DND-41 (cell line): ENCODE data around the gene MLYCD.

Source experiments
- ATAC-seq: fragments of 200-7000 bp; cut with Tn5 transposase; 3 replicates; pipeline ENCODE4 v1.9.1; 2021; ENCODE audit warnings: low read depth; ENCODE audit not compliant: insufficient read depth
- DNase-seq: peaks from one replicate; pipeline ENCODE4 v3.0.0-alpha.2; 2020
- H2AFZ ChIP-seq: 2 replicates; pipeline ENCODE4 v1.6.0; 2012; ENCODE audit warnings: low read depth, low read length
- H3K27ac ChIP-seq: 2 replicates; pipeline ENCODE4 v1.5.1; 2012; ENCODE audit warnings: low read length, inconsistent platforms
- H3K27me3 ChIP-seq: fragments of 200-600 bp; sonication (generic); 2 replicates; pipeline ENCODE4 v1.6.0; 2012; ENCODE audit warnings: low read length, mild to moderate bottlenecking, inconsistent platforms; ENCODE audit not compliant: insufficient read depth, poor library complexity
- H3K36me3 ChIP-seq: 2 replicates; pipeline ENCODE4 v1.5.1; 2012; ENCODE audit warnings: low read length, inconsistent platforms; ENCODE audit not compliant: insufficient read depth
- H3K4me1 ChIP-seq: 2 replicates; pipeline ENCODE4 v1.5.1; 2012; ENCODE audit warnings: mild to moderate bottlenecking, low read length; ENCODE audit not compliant: insufficient read depth
- H3K4me2 ChIP-seq: 2 replicates; pipeline ENCODE4 v1.6.0; 2012; ENCODE audit warnings: mild to moderate bottlenecking, moderate library complexity, low read length, inconsistent platforms; ENCODE audit not compliant: insufficient read depth
- H3K4me3 ChIP-seq, 2 experiments: fragments of 200-600 bp in 1 of 2; shearing (Covaris generic) in 1 of 2; 2 replicates each; pipeline ENCODE4 v1.5.1; 2012 to 2016; ENCODE audit warnings: inconsistent platforms in 2 of 2, low read length in 2 of 2, mild to moderate bottlenecking in 2 of 2, low read depth in 1 of 2, moderate library complexity in 1 of 2
- H3K79me2 ChIP-seq: 2 replicates; pipeline ENCODE4 v1.6.0; 2012; ENCODE audit warnings: low read length, inconsistent platforms; ENCODE audit not compliant: insufficient read depth
- H3K9ac ChIP-seq: 2 replicates; pipeline ENCODE4 v1.6.0; 2012; ENCODE audit warnings: low read depth, mild to moderate bottlenecking, inconsistent platforms, low read length, moderate library complexity
- H3K9me3 ChIP-seq: 2 replicates; pipeline ENCODE4 v1.5.1; 2012; ENCODE audit warnings: low read length, moderate library complexity, mild to moderate bottlenecking, inconsistent platforms; ENCODE audit not compliant: insufficient read depth, severe bottlenecking
- H4K20me1 ChIP-seq: 2 replicates; pipeline ENCODE4 v1.6.0; 2012; ENCODE audit warnings: low read length; ENCODE audit not compliant: insufficient read depth
- CTCF ChIP-seq: IDR thresholded peaks from 2 replicates; pipeline ENCODE4 v1.5.1; 2012; ENCODE audit warnings: borderline replicate concordance, low read length, moderate library complexity, mild to moderate bottlenecking; ENCODE audit not compliant: poor library complexity, severe bottlenecking; ENCODE audit errors: extremely low read depth
- EZH2 ChIP-seq: IDR thresholded peaks from 3 replicates; pipeline ENCODE4 v1.6.1; 2012; ENCODE audit warnings: borderline replicate concordance, low read depth, mild to moderate bottlenecking, moderate library complexity, low read length, inconsistent platforms; ENCODE audit not compliant: severe bottlenecking

Gene MLYCD

GRCh38 chr16:83964684-83965443 lies 65.9 kb downstream of the MLYCD start:
- no peak overlapping the region for H3K4me3 ChIP-seq
- H3K9ac ChIP-seq = no peak overlapping the region
- no peaks in the 10 kb centered on the region for H3K79me2 ChIP-seq
- H3K4me1 ChIP-seq = no peaks in the 10 kb centered on the region
- H3K27me3 ChIP-seq = no peaks in the 10 kb centered on the region
- TF ChIP-seq CTCF (no peak), EZH2 (no peak)
- H2AFZ ChIP-seq = no peak overlapping the region
- ATAC-seq (no peak), DNase-seq (no peak)
- H3K9me3 ChIP-seq = no peaks in the 10 kb centered on the region
- no peak overlapping the region for H3K4me2 ChIP-seq
- no peak overlapping the region for H3K27ac ChIP-seq
- H3K36me3 ChIP-seq = no peaks in the 10 kb centered on the region
- no peaks in the 10 kb centered on the region; the same call in 1 of the 2 replicates for H4K20me1 ChIP-seq

GRCh38 chr16:83965444-83966152 lies 66.7 kb downstream of the MLYCD start:
- DNase-seq (no peak), ATAC-seq (no peak)
- TF ChIP-seq CTCF (no peak), EZH2 (no peak)
- Histone ChIP-seq H3K36me3 (no peaks in the 10 kb centered on the region), H2AFZ (no peak overlapping the region), H3K27me3 (no peaks in the 10 kb centered on the region), H3K4me1 (no peaks in the 10 kb centered on the region), H3K4me2 (no peak overlapping the region), H3K79me2 (no peaks in the 10 kb centered on the region), H3K9me3 (no peaks in the 10 kb centered on the region), H4K20me1 (no peaks in the 10 kb centered on the region; the same call in 1 of the 2 replicates), H3K27ac (no peak overlapping the region), H3K4me3 (no peak overlapping the region), H3K9ac (no peak overlapping the region)

GRCh38 chr16:83966153-83966696 lies 67.3 kb downstream of the MLYCD start:
- Histone ChIP-seq H3K4me3 (no peak overlapping the region), H4K20me1 (no peaks in the 10 kb centered on the region; the same call in 1 of the 2 replicates), H3K9ac (no peak overlapping the region), H3K36me3 (no peaks in the 10 kb centered on the region), H3K79me2 (no peaks in the 10 kb centered on the region), H2AFZ (no peak overlapping the region), H3K4me2 (no peak overlapping the region), H3K9me3 (no peaks in the 10 kb centered on the region), H3K27me3 (no peaks in the 10 kb centered on the region), H3K27ac (no peak overlapping the region), H3K4me1 (no peaks in the 10 kb centered on the region)
- TF ChIP-seq EZH2 (no peak), CTCF (no peak)
- no peak for DNase-seq
- no peak for ATAC-seq
